Ascending aorta (tissue), 2 donors: ENCODE measurements around the gene WDR26. TPM values are rescaled to one million over a fixed set of nuclear protein-coding genes. Genes with fewer than 3 reads are reported as not detected.

Experiments used
- DNase-seq, 2 donors: peaks; one replicate each; pipeline ENCODE4 v3.0.0-alpha.2; 2019; ENCODE audit warnings: low spot score in 2 of 2
- H3K27ac ChIP-seq, 2 donors: fragments of 200-600 bp; sonication (generic); one replicate each; pipeline ENCODE4 v1.5.1; 2016 to 2017; ENCODE audit warnings: mild to moderate bottlenecking in 1 of 2
- H3K27me3 ChIP-seq: fragments of 200-600 bp; sonication (generic); one replicate; pipeline ENCODE4 v1.5.1; 2017
- H3K36me3 ChIP-seq, 2 donors: fragments of 200-600 bp; sonication (generic); one replicate each; pipeline ENCODE4 v1.5.1; 2016
- H3K4me1 ChIP-seq, 2 donors: fragments of 200-600 bp; sonication (generic); one replicate each; pipeline ENCODE4 v1.5.1; 2016 to 2017; ENCODE audit warnings: mild to moderate bottlenecking in 1 of 2
- H3K4me3 ChIP-seq, 2 donors: fragments of 200-600 bp; sonication (generic); one replicate each; pipeline ENCODE4 v1.5.1; 2016 to 2017; ENCODE audit warnings: mild to moderate bottlenecking in 1 of 2
- H3K9me3 ChIP-seq, 2 donors: fragments of 200-600 bp; sonication (generic); one replicate each; pipeline ENCODE4 v1.5.1; 2016
- intact Hi-C: fragments of 100-400 bp; cut with DNase I; formaldehyde crosslinking; loops from one replicate; pipeline ENCODE4 v1.15.1; 2023
- total RNA-seq: library from RNA; depleted of rRNA; stranded (reverse); fragments of >200 nt; gene quantifications from one replicate; pipeline ENCODE4 v1.1.0, GENCODE V29; 2016
- TF ChIP-seq, protein P1 (sequence below), 3 experiments: fragments of 200-600 bp in 2 of 3; fragments of 450-650 bp in 1 of 3; sonication (generic) in 2 of 3; IDR thresholded peaks; one replicate each; pipeline ENCODE4 v1.5.1; 2016 to 2019; ENCODE audit warnings: antibody characterized with exemption in 3 of 3, mild to moderate bottlenecking in 1 of 3, moderate library complexity in 1 of 3

Gene WDR26
- total RNA-seq, 1 donor from 2014 or later, result 31.8 TPM

DNA sequence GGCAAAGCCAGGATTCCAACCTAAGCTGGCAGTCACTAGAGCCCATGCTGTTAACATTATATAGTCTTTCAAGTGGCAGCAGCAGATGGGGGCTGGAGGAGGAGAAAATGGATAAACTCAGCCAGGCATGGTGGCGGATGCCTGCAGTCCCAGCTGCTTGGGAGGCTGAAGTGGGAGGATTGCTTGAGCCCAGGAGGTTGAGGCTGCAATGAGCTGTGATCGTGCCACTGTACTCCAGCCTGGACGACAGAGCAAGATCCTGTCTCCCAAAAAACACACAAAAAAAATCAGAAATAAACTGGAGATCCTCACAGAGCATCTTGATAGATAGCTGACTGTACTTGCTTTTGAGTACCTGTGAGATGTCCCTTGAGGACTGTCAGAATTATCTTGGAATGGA, 13.4 kb upstream of the WDR26 start:
- H3K9me3 ChIP-seq, result no peaks in the 10 kb centered on the region
- peaks cover 0 to 12% of the 10 kb centered on the region in 2 donors for H3K4me1 ChIP-seq
- no peaks in the 10 kb centered on the region for H3K27me3 ChIP-seq
- DNase-seq, result no peak
- intact Hi-C loops, result no loop called here
- H3K4me3 ChIP-seq, result no peak overlapping the region
- H3K27ac ChIP-seq, result peak overlapping the region in 1 of 2 donors; percentile 33
- H3K36me3 ChIP-seq, result no peaks in the 10 kb centered on the region
- TF ChIP-seq, protein P1, sequence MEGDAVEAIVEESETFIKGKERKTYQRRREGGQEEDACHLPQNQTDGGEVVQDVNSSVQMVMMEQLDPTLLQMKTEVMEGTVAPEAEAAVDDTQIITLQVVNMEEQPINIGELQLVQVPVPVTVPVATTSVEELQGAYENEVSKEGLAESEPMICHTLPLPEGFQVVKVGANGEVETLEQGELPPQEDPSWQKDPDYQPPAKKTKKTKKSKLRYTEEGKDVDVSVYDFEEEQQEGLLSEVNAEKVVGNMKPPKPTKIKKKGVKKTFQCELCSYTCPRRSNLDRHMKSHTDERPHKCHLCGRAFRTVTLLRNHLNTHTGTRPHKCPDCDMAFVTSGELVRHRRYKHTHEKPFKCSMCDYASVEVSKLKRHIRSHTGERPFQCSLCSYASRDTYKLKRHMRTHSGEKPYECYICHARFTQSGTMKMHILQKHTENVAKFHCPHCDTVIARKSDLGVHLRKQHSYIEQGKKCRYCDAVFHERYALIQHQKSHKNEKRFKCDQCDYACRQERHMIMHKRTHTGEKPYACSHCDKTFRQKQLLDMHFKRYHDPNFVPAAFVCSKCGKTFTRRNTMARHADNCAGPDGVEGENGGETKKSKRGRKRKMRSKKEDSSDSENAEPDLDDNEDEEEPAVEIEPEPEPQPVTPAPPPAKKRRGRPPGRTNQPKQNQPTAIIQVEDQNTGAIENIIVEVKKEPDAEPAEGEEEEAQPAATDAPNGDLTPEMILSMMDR (IDR thresholded peaks at IDR 0.05), result no peak

DNA sequence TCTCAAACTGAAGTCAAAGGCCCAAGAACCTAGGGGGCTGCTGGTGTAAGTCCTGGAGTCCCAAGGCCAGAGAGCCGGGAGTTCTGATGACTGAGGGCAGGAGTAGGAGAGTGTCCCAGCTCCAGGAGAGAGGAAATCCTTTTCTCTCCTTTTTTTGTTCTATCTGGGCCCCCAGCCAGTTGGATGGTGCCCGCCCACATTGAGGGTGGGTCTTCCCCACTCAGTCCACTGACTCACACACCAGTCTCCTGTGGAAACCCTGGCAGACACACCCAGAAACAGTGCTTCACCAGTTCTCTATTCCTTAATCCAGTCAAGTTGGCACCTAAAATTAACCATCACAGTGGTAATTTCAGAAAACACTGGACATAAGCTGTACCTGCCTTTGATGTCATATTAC, 12.7 kb upstream of the WDR26 start:
- Histone ChIP-seq H3K9me3 (no peaks in the 10 kb centered on the region), H3K27me3 (no peaks in the 10 kb centered on the region), H3K27ac (peak overlapping the region; percentile 33 to 49), H3K36me3 (no peaks in the 10 kb centered on the region), H3K4me3 (no peak overlapping the region), H3K4me1 (peaks cover 0 to 12% of the 10 kb centered on the region in 2 donors)
- TF ChIP-seq, protein P1 (IDR thresholded peaks at IDR 0.05), result no peak
- peak in 1 of 2 donors; percentile 77 for DNase-seq
- intact Hi-C loops, result no loop called here

DNA sequence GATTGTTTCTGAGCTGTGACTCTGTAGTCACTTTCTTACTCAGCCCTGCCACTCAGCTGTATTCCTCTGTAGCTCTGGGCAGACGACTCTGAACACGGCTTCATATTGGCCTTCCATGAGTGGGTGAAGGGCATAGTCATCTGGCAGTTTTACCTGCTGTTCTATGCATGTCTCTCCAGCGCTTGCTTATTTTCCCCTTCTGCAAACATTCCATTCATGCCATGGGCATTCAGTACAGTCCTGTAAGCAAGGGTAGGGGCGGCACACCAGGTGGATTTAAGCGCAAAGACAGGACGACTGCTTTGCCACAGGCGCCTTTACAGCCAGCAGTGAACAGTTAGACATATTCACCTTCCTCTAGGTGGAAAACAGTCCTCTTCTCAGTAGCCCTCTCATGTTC, 4.4 kb upstream of the WDR26 start:
- Histone ChIP-seq H3K27ac (no peak overlapping the region), H3K4me1 (peaks cover 0 to 10% of the 10 kb centered on the region in 2 donors), H3K36me3 (no peaks in the 10 kb centered on the region), H3K4me3 (no peak overlapping the region), H3K27me3 (no peaks in the 10 kb centered on the region), H3K9me3 (no peaks in the 10 kb centered on the region)
- no peak for DNase-seq
- intact Hi-C loops, result loop anchor here (10.0 kb wide), 2 partner anchors 254 to 724 kb away; partner anchors contain the start of genes CAPN2 and DEGS1
- TF ChIP-seq, protein P1 (IDR thresholded peaks at IDR 0.05), result no peak

DNA sequence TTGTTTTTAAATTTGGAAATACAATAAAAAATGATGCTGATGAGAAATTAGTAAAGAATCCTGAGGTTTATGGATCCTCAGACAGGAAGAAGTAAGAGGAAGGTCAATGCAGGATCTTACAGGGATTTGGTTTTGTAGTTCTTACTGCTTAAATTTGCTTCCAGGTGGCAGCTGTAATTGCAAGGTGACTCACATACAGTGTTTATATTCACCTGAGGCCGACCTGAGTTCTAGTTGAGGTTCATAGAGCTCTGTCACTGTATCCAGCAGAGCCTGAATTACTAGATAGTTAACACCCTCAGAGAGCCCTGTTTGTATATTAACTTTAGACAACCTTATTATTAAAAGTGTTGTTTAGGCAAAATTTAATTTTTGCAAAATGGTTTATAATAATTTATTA, 1.4 kb upstream of the WDR26 start:
- TF ChIP-seq, protein P1 (IDR thresholded peaks at IDR 0.05), result no peak
- no peak for DNase-seq
- Histone ChIP-seq H3K36me3 (no peaks in the 10 kb centered on the region), H3K9me3 (no peaks in the 10 kb centered on the region), H3K27ac (peak overlapping the region; percentile 99 to 100), H3K4me3 (no peak overlapping the region), H3K4me1 (peaks cover 0 to 18% of the 10 kb centered on the region in 2 donors), H3K27me3 (no peaks in the 10 kb centered on the region)
- intact Hi-C loops, result loop anchor here (2.0 to 10.0 kb wide), 4 partner anchors 21 to 721 kb away; partner anchors contain the start of genes CAPN2, CNIH4 and DEGS1

DNA sequence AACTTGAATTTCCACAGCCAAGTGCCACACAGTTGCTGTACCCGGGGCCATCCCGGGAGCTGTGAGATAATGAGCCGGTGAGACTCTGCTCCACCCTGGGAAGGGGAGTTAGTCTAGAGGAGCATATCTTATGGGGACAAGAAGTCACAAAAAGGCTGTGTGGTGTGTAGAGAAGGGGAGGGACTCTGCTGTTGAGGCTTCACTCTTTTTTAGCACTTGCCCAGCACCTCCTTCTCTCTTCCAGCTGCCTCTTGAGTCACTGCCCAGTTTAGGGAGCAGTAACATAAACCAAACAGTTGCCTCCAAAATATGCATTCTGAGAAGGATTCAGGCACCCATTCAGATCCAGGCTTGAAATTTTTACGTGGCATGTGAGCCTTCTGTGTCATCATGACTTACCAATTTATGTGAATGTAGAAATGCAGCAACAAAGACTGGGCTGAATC, 744 bp upstream of the WDR26 start:
- TF ChIP-seq, protein P1 (IDR thresholded peaks at IDR 0.05), result no peak
- intact Hi-C loops, result loop anchor here (2.0 to 10.0 kb wide), 4 partner anchors 21 to 721 kb away; partner anchors contain the start of genes CAPN2, CNIH4 and DEGS1
- H3K4me3 ChIP-seq, result peak overlapping the region; percentile 73 to 76
- H3K4me1 ChIP-seq, result peaks cover 0 to 23% of the 10 kb centered on the region in 2 donors
- H3K9me3 ChIP-seq, result no peaks in the 10 kb centered on the region
- no peaks in the 10 kb centered on the region for H3K36me3 ChIP-seq
- peak in 1 of 2 donors; percentile 68 for DNase-seq
- peak overlapping the region; percentile 99 to 100 for H3K27ac ChIP-seq
- H3K27me3 ChIP-seq, result no peaks in the 10 kb centered on the region
